ENCODE data around the gene PRR5L.

Gene PRR5L

DNA sequence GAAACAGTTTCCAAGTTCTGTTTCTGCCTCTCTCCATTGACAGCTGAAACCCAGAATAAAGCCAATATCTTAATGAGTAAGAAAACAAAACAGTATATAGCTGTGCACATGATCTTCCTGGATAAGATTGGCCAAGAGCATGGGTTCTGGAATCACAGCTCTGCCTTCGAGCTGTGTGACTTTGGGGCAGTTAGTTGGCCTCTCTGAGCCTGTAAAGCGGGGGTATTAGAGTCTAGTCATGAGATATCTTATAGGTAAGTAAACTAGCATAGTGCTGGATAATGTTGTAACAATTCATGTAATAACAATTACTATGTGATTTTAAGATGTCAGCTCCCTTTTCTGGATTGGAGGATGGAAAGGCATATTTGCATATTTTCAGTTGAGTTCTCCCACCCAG is 140.5 kb downstream of the PRR5L start:
- no peak for DNase-seq (ENCODE audit: low spot score)

DNA sequence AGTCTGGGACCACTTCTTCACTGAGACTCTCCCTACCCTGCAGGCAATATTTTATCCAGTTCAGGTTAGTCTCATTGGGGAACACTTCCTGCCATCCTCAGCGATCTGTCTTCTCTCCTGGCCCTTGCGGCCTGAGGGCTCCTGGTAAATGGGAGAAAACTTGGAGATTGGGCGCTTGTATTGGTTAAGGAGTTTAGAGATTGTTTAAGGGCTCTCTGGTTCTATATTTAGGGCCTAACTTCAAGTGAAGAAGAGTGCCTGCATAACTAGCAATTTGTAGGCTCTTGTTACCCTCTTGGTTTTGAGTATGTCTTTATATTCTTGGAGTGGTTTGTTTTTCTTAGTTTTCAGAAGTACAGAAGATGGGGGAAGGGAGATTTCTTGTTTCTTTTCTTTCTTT is 141.3 kb downstream of the PRR5L start:
- DNase-seq (ENCODE audit: low spot score), result no peak

DNA sequence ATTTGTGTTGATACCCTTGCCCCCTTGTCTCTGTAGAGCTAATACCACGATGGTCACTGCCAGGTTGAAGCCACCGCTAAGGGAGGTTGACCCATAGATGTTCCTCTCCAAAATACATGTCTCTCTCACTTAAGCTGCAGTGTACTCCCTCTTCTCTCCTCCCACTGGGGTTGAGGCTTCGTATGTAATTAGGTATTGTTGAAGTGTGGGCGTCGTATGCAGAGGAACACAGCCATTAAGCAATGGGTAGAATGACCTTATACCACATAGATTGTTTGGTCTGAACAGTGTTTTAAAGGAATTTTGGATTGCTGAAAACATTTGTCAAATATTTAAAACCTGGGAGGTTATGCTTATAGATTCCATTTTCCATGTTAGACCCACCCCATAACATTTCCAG is 142.0 kb downstream of the PRR5L start:
- no peak for DNase-seq (ENCODE audit: low spot score)

DNA sequence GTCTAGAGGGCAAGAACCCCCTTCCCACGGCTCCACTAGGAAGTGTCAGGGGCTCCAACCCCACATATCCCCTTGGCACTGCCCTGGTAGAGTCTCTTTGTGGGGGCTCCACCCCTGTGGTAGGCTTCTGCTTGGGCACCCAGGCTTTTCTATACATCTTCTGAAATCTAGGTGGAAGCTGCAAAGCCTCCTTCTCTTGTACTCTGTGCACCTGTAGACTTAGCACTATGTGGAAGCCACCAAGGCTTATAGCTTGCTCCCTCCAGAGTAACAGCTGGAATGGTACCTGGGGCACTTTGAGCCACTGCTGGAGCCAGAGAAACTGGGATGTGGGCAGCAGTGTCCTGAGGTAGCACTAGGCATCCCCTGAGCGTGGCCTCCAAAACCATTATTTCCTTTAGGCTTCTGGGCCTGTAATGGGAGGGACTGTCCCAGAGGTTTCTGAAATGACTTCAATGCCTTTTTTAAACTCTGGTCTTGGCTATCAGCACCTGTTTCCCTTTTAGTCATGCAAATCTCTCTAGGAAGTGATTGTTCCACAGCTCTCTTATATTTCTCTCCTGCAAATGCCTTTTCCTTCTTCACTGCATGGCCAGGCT is 145.6 kb downstream of the PRR5L start:
- DNase-seq (ENCODE audit: low spot score), result no peak

DNA sequence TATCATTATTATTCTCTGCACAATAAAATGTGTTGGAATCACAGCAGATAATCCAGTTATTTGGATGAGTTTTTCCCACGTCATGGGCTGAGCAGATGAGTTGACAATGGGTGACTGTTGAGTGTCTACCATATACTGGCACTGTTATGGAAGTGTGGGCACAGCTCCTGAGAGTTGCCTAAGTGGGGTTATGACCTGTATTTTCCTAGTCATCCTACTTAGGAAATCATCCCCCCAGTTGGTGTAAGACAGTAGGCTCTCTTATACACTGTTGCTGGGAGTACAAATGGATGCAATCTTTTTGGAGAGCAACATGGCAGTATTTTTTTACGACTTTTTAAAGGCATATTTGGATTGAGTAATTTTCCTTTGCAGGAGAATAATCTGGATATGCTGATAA is 147.6 kb downstream of the PRR5L start:
- DNase-seq (ENCODE audit: low spot score), result no peak

DNA sequence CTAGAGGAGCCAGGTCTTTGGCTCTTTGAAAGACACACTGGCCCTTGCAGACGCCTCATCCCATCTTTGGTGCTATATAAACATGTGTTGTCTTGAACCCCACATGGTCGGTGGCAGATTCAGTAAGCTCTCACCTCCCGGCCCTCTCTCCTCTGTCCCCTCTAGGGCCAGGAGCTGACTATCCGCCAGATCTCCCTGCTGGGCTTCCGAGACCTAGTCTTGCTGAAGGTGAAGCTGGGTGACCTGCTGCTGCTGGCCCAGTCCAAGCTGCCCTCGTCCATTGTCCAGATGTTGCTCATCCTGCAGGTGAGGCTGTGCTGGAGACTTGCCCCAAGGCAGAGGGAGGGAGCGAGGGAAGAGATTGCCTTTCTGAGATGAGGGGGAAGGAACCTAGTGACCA is 150.0 kb downstream of the PRR5L start:
- DNase-seq (ENCODE audit: low spot score), result no peak

DNA sequence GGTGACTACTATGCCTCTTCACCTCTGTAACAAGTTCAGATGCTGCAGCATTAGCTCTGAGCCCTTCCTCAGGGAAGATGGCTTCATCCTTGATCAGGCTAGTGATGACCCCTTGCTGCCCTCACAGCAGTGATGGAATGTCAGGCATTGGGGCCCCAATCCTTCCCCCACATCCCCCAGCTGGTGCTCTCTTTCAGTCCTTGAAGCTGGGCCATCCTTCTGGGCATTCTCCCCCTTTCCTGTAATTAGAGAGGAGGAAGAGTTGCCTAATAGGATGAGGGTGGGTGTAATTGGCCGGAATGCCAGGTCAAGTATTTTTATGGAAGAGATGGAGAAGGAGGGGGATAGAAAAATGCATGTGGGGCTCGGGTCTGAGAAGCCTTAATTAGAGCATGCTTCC is 151.4 kb downstream of the PRR5L start:
- DNase-seq (ENCODE audit: low spot score), result no peak

DNA sequence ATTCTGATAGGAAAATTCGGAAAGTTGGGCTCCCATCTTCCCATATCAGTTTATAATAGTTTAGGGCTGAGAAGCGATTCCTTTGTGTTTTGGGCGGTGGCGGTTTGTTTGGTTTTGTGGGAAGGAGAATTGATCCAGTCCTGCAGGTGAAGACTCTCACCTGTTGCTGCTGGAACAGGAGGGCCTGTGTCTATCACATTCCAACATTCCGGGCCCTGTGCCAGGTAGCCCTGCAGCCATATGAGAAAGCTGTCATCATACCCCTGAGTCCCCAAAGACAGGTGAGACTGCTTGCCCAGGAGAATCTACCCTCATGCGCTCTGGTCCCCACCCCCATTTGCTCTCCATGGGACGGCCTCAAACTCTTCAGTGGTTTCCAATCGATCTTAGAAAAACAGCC is 151.9 kb downstream of the PRR5L start:
- no peak for DNase-seq (ENCODE audit: low spot score)

DNA sequence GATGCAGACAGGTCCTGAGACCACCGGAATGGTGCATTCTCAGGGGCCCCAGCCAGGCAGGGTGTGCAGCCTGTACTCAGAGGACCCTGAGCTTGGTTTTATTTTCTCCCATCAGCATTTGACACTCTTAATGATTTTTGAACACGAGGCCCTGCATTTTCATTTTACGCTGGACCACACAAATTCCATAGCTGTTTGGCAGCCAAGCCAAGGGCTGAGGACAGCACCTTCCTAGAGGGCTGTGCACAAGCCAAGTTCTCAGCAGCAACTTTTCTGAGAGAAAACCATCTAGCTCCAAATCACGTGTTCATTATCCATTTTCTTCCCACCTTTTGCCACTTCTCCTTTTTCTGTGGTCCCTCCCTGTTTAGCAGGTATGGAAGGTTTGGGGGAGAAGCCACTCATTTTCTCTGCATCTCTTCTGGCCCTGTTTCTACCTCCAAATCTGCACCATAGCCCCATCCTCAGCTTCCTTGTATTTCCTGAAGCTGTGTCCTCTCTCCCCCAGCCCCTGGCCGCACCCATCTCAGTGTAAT is 153.5 kb downstream of the PRR5L start:
- no peak for DNase-seq (ENCODE audit: low spot score)

DNA sequence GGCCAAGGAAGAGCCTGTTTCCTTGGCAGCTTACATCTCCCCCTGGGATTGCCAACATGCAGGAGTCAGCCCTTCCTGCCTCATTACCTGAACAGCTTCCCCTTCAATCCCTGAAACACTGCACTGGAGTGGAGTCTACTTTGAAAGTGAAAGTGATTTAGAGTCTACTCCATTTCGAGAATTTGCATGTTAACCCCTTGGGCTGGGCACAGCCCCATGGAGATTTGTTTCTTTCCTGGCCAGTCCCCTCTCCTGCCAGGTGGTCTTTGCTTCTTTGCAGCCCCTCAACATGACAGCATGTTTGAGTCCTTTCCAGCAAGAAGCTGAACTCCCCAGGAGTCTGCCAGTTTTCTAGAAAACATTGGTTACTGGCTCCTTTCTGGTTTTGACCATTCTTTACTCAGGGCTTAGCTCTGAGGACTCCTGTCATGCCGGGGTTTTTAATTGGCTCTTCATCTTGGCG is 154.1 kb downstream of the PRR5L start:
- no peak for DNase-seq (ENCODE audit: low spot score)

DNA sequence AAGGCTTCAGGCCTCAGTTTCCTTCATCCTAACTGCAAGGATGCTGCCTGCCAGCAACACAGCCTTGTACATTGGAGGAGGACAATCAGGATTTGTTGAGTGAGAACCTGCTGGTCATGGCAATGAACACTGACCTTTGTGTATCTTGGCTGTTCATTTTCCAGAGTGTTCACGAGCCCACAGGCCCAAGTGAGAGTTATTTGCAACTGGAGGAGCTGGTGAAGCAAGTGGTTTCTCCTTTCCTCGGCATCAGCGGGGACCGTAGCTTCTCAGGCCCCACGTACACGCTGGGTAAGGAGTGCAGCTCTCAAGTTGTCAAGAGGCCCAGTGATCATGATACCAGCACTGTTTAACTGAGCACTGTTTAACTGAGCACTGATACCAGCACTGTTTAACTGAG is 155.0 kb downstream of the PRR5L start:
- DNase-seq (ENCODE audit: low spot score), result no peak

DNA sequence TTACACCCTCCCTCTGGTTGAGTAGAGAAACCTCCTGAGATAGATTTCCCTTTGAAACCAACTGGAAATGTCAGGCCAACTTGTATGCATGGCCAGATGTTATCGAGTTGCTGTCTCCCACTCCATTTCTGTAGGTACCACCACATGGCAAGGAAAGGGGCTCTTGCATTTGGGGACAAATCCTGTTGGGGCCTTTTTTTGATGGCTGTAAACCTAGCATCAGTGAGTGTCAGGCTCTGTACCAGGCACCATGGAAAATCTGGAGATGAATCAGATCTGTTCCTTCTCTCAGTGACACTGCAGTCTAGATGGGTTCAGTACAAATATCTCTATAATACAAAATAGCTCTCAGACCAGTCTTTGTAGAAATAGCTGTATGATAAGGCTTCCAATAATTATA is 155.6 kb downstream of the PRR5L start:
- no peak for DNase-seq (ENCODE audit: low spot score)

DNA sequence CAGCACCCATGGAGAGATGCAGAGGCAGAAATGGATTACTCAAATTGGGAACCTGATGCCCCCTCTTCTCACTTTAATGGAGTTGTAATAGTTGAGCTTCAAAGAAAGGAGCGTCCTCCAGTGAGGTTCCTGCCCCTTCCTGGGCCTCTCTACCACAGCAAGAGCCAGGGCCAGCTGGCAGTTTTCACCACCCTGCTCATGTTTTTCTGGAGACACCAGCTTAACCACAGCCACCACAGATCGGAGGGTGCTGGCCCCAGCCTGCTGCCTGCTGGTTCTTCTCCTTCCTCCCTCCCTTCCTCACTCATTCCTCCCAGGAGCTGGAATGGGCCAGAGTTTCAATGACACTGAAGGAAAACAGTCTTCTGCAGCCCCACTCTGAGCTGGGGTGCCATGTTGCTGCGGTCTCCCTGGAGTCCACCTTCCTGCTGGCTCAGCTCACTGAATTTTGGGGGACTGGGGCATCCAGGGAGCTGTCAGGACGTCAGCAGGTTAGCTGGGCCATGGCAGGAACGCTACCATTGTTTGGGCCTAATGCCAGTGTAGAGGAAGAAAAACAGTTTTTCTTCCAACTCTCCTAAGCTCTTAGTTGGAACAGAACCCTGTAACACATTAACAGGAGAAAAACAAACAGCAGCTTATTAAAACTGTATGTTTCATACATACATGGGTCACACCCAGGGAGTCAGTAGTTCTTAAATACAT is 156.3 kb downstream of the PRR5L start:
- no peak for DNase-seq (ENCODE audit: low spot score)

DNA sequence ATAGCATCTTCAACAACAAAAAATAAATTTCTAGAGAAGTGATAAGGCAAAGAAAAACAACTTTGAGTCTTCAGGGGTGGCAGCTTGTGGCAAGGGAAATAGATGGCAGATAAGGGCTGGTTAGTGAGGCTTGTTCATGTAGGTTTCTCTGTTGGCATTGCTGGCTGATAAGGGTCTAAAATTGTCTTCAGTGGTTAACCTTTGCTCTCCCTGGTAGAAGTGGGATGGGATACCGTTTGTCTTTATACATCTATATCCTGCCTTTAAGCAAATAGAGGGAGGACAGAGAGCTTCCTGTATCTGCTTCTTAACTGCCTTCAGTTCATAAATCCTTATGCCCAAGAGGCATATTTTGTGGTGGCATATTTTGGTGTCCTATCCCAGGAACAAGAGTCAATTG is 156.9 kb downstream of the PRR5L start:
- DNase-seq (ENCODE audit: low spot score), result no peak

DNA sequence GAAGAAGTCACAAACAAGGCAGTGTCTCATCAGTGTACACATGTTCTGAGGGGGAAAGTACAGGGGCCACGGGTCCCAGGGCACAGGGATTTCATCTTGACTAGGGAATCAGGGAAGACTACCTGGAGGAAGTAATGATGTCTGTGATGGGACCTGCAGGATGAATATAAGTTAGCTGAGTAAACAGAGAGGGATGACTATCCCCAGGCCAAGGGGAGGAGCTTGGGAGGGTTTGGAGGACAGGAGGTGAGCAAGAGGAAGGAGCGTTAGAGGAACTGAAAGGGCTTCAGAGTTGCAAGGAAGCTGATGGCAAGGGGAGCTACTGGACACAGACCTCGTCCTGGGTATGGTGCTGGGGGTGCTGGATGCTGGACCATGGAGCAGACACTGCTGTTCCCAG is 157.6 kb downstream of the PRR5L start:
- no peak for DNase-seq (ENCODE audit: low spot score)

DNA sequence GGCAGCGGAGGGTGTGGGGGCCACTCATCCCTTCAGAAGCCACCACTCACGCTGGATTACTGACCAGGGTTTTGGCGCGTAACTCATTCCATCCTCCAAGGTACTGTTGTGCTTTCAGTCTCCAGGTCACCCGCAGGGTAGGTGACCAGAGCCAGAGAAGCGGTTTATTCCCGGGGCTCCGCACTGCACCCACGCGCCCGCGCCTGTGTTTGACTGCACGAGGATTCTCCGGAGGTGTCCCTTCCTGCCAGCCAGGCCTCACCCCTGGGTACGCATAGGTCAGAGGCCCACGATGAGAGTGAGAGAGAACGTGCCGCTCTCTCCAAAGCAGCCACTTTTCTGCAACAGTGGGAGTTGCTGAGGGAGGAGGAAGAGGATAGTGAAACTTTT is 158.5 kb downstream of the PRR5L start:
- no peak for DNase-seq (ENCODE audit: low spot score)

DNA sequence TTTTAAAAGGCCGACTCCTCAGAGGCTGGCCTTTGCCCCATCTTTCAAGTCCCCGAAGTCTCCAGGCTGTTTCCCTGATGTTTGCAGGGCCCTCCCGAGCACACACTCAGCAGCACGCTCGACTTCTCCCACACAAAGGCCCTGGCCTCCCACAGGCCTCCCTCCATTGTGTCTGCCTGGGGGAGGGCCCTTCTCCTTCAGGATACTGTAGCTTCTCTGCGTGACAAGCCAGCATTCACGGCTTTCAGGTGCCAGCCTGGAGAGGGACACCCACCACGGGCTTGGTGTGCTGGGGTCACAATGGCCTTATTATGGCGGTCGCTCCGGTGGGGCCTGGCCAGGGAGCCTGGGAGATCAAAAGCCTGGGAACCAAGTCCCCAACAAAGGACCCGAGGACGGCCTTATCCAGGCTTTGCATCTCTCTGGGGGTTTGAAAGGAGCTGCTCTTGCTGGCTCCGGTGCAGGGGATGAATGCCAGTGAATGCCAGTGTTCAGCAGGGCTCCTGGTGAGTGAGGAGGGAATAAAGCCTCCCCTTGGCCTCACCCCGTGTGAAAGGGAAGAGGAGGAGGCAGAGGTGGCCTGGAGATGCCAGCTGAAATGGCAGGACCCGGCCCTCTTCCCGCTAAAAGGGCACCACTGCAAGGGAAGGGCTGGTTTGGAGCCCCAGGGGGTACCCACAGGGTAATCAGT is 159.0 kb downstream of the PRR5L start:
- DNase-seq (ENCODE audit: low spot score), result no peak

DNA sequence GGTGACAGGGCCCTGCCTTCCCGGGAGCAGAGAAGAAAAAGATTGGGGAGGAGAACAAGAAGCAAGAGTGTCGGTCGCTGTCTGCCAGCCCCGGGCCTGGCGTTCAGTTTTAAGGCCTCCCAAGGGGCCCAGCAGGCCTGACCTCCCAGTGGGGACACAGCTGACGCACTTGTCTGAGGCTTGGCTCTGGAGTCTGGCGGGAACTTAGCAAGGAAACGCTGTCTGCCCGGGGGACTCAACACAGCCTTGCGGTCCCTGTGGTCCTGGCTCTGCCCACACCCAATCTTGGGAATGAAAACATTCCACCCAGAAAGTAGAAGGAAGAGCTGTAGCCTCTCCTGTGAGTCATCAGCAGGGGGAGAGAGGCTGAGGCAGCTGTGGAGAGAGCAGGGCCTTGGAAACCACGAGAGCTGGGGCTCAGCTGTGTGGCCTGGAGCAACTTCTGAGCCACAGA is 159.6 kb downstream of the PRR5L start:
- peak; percentile 87 for DNase-seq (ENCODE audit: low spot score)

DNA sequence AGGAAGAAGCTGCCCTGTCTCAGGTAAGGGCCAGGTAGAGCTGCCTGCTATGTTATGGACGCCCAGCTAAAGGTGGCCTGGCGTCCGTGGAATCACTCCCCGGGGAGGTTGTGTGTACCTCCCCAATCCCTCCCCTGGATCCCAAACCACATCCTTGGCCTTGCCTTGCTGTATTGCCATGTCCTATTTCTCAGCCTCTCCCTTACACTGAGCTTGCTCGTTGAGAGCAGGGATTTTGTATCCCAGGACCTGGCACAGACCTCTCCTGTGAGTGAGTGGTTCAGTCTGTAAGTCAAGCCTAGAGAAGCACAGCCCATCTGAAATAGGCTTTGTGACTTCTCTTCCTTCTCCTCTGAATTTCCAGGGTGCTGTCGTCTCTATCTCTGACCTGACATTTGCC is 160.1 kb downstream of the PRR5L start:
- no peak for DNase-seq (ENCODE audit: low spot score)

DNA sequence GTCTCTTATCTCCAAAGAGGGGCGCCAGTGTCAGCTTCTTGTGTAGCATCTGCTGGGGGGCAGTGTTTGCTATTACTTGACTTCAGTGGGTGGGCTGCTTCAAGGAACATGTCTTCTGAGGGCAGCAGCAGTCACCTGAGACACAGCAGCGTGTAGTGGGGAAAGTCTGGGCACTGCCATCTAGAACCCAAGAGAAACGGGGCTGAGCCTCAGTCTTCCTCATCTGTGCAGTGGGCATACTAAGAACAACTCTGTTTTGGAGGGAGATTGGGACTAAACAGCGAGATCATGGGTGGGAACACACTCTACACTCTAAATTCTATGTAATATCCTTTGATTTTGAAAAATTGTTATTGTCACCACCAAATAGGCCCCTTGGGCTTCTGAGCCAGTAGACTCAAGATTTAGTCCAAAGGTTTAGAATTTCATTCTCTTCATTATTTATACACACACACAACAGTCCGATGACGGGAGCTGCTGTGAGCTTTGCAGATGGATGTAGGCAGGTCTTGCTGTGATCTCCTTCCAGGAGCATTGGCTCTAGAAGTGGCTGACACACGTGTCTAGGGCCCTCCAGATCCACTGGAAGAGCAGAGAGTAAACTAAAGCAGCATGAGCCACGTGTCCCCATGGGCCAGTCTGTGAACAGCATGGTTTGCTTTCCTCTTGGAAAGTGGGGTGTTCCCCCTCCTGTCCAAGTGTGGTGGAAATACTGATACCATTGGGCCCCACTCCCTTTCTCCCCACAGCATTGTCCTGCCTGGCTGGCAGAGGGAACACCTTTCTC is 162.2 kb downstream of the PRR5L start:
- no peak for DNase-seq (ENCODE audit: low spot score)

DNA sequence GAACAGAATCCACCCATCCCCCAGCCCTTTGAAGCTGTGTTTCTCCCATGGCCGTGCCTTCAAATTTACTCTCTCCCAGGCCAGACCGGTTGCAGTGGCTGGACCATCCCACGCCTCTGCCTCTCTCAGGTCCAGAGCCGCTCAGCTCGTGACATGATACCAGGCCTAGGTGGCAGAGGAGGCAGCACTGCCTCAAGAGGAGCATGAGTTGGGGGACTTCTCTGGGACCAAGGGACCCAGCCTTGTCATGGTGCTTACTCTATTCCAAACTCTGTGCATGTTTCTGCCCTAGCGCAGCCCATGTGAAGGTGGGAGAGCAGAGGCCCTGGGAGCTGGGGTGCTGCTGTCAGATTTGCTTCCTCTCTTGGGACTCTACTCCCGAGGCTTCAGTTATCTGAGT is 163.0 kb downstream of the PRR5L start:
- no peak for DNase-seq (ENCODE audit: low spot score)

DNA sequence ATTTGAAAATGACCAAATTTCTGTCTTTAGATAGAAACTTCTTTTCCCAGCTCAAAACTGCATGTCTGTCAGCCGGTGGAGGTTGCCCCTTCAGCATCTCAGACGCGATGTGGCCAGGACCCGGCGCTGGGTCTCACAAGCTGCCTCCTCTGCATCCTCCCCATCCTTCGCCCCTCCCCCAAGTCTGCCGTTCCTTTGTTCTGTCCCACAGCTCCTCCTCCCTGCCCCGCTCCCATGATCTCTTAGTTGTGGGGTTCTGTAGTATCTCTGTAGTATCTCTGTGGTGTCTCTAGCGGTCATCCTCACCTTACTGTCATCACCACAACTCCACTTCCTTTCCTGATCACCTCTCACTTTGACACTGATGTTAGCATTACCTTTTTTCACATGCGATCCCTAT is 164.1 kb downstream of the PRR5L start:
- DNase-seq (ENCODE audit: low spot score), result no peak
